ENCODE measurements around the gene C2CD3. TPM values are rescaled to one million over a fixed set of nuclear protein-coding genes. Genes with fewer than 3 reads are reported as not detected.
"Not testable (repeated sequence)": the region's sequence is repeated elsewhere in the genome, so short reads cannot be mapped to it uniquely, and the experiment has no call there.

C2CD3 gene
- total and polyA plus RNA-seq, 7 donors = 5.1 to 14.4 (median 9.7) TPM

DNA sequence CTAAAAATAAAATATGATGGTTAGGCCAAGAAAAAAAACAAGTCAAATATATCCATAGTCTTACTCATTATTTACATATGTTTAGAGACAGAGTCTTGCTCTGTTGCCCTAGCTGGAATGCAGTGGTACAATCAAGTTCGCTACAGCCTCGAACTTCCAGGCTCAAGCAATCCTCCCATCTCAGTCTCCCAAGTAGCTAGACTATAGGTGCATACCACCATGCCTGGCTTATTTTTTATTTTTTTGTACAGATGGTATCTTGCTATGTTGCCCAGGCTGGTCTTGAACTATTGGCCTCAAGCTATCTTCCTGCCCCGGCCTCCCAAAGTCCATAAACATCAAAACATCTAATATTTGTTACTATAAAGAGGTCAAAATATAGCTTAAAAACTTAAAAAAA is 36.1 kb downstream of the C2CD3 start:
- no peaks in the 10 kb centered on the region for H3K27me3 ChIP-seq (ENCODE audit: insufficient read depth in 3 of 3, low read length in 2 of 3)
- H3K9me3 ChIP-seq = no peaks in the 10 kb centered on the region
- TF ChIP-seq CTCF (IDR thresholded peaks at IDR 0.05) = no peak
- WGBS, 3 donors = 92 to 98% (median 96%) methylated on average over 3 of the region's 3 CpGs
- intact Hi-C loops (cut with DNase I) = no loop called here
- H3K4me1 ChIP-seq = peaks cover 21% of the 10 kb centered on the region
- no peak overlapping the region for H3K27ac ChIP-seq
- H3K36me3 ChIP-seq (ENCODE audit: insufficient read depth in 1 of 2, low read depth in 1 of 2) = peaks cover 0 to 47% of the 10 kb centered on the region in 2 donors
- DNase-seq (no peak), ATAC-seq (no peak)
- H3K4me3 ChIP-seq = no peak overlapping the region

DNA sequence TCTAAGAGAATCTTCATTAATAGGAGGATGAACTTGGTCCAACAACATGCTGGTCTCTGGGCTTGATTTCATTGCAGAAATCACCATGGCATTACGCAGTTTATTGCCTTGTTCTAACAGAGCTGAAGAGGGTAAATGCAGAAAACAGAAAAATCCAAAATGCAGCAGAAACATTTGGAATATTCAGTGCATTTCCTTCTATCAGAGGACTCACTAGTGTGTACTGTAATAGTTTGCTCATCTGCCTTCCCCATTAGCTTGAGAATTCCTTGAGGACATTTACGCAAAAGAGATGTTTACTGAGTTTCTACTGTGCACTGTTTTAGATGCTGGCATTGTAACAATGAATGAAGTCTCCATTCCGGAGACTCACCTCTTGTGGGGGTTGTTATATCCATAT is 37.4 kb downstream of the C2CD3 start:
- WGBS, 3 donors = 93 to 96% (median 94%) methylated on average over 3 of the region's 3 CpGs
- Histone ChIP-seq H3K27ac (no peak overlapping the region), H3K36me3 (ENCODE audit: insufficient read depth in 1 of 2, low read depth in 1 of 2) (peaks cover 0 to 47% of the 10 kb centered on the region in 2 donors), H3K4me3 (no peak overlapping the region), H3K27me3 (ENCODE audit: insufficient read depth in 3 of 3, low read length in 2 of 3) (no peaks in the 10 kb centered on the region), H3K9me3 (no peaks in the 10 kb centered on the region), H3K4me1 (peaks cover 12% of the 10 kb centered on the region)
- no peak for DNase-seq
- intact Hi-C loops (cut with DNase I) = no loop called here
- no peak for ATAC-seq
- TF ChIP-seq CTCF (IDR thresholded peaks at IDR 0.05) = no peak

DNA sequence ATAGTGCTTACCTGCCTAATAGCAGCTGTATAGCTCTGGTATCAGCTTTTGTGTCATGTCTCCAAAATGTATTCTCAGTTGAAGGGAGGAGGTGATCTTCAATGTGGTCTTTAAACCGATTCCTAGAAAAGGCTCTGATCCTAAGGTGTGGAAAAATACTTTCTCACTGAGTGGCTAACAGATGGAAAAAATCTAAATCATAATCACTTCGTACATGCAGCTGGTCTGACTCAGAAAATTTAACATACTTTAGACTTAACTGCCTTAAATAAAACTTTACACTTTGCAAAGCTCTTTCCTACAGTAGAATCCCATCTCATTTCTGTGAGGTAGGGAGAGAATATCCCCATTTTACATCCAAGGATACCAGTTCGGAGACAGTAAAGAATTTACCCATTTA is 38.0 kb downstream of the C2CD3 start:
- Histone ChIP-seq H3K4me3 (no peak overlapping the region), H3K36me3 (ENCODE audit: insufficient read depth in 1 of 2, low read depth in 1 of 2) (peaks cover 0 to 47% of the 10 kb centered on the region in 2 donors), H3K27me3 (ENCODE audit: insufficient read depth in 3 of 3, low read length in 2 of 3) (no peaks in the 10 kb centered on the region), H3K4me1 (peaks cover 6% of the 10 kb centered on the region), H3K9me3 (no peaks in the 10 kb centered on the region), H3K27ac (no peak overlapping the region)
- DNase-seq (no peak), ATAC-seq (no peak)
- TF ChIP-seq CTCF (IDR thresholded peaks at IDR 0.05) = no peak
- WGBS, 3 donors = 91 to 97% (median 91%) methylated on average over 3 of the region's 3 CpGs
- intact Hi-C loops (cut with DNase I) = no loop called here

DNA sequence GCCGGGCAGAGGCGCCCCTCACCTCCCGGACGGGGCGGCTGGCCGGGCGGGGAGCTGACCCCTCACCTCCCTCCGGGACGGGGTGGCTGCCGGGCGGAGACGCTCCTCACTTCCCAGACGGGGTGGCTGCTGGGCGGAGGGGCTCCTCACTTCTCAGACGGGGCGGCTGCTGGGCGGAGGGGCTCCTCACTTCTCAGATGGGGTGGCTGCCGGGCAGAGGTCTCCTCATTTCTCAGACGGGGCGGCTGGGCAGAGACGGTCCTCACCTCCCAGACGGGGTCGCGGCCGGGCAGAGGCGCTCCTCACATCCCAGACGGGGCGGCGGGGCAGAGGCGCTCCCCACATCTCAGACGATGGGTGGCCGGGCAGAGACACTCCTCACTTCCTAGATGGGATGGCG is 41.7 kb downstream of the C2CD3 start:
- H3K9me3 ChIP-seq; H3K4me1 ChIP-seq; DNase-seq; H3K4me3 ChIP-seq; intact Hi-C loops (cut with DNase I); H3K27ac ChIP-seq; H3K27me3 ChIP-seq (ENCODE audit: insufficient read depth in 3 of 3, low read length in 2 of 3); ATAC-seq: not testable (repeated sequence)
- peaks cover 0 to 33% of the 10 kb centered on the region in 2 donors for H3K36me3 ChIP-seq (ENCODE audit: insufficient read depth in 1 of 2, low read depth in 1 of 2)
- 99 to 100% (median 99%) methylated on average over 11 to 24 of the region's 33 CpGs for WGBS, 3 donors

DNA sequence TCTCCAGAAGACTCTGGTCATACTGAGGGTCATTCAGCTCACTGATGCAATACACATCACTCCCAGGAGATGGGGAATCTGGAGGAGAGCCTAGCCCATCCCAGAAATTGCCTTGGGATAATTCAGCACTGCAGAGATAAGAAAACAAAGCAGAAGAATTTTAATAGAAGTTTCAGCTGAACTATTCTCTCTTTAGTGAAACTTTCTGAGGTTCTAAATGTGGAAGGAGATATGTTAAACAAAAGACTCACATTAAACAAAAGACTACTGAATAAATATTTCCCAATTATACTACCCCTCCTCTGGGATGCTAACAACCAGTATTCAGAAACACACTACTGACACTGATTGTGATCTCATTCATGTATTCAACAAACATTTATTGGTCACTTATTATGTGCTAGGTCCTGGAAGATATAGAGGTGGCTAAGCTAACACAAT is 47.8 kb downstream of the C2CD3 start:
- H3K27ac ChIP-seq = no peak overlapping the region
- peaks cover 0 to 24% of the 10 kb centered on the region in 2 donors for H3K36me3 ChIP-seq (ENCODE audit: insufficient read depth in 1 of 2, low read depth in 1 of 2)
- H3K9me3 ChIP-seq = no peaks in the 10 kb centered on the region
- intact Hi-C loops (cut with DNase I) = no loop called here
- no peaks in the 10 kb centered on the region for H3K27me3 ChIP-seq (ENCODE audit: insufficient read depth in 3 of 3, low read length in 2 of 3)
- no peak for DNase-seq
- no peak for ATAC-seq
- TF ChIP-seq CTCF (IDR thresholded peaks at IDR 0.05) = no peak
- H3K4me1 ChIP-seq = no peaks in the 10 kb centered on the region
- H3K4me3 ChIP-seq = no peak overlapping the region
